Glutamatergic neuron (in vitro differentiated cells): ENCODE measurements around the gene LRRC47. TPM values are rescaled to one million over a fixed set of nuclear protein-coding genes. Genes with fewer than 3 reads are reported as not detected.

ENCODE experiments used
- DNase-seq: peaks from one replicate; pipeline ENCODE4 v3.0.0; 2022
- H3K27ac Mint-ChIP-seq: one replicate; pipeline ENCODE4 v1.8.0; 2020; ENCODE audit warnings: mild to moderate bottlenecking, mixed read lengths, inconsistent platforms; ENCODE audit not compliant: unreplicated experiment
- H3K27me3 Mint-ChIP-seq: one replicate; pipeline ENCODE4 v1.8.0; 2020; ENCODE audit warnings: mild to moderate bottlenecking, moderate library complexity, mixed read lengths, inconsistent platforms; ENCODE audit not compliant: unreplicated experiment
- H3K36me3 Mint-ChIP-seq: one replicate; pipeline ENCODE4 v1.8.0; 2020; ENCODE audit warnings: mild to moderate bottlenecking, mixed read lengths, inconsistent platforms; ENCODE audit not compliant: unreplicated experiment
- H3K4me1 Mint-ChIP-seq: one replicate; pipeline ENCODE4 v1.8.0; 2020; ENCODE audit warnings: mild to moderate bottlenecking, low read depth, mixed read lengths, inconsistent platforms; ENCODE audit not compliant: unreplicated experiment
- H3K4me3 Mint-ChIP-seq: one replicate; pipeline ENCODE4 v1.8.0; 2020; ENCODE audit warnings: mild to moderate bottlenecking, mixed read lengths, inconsistent platforms; ENCODE audit not compliant: unreplicated experiment
- H3K9me3 Mint-ChIP-seq: one replicate; pipeline ENCODE4 v1.8.0; 2020; ENCODE audit warnings: mild to moderate bottlenecking, moderate library complexity, mixed read lengths, inconsistent platforms; ENCODE audit not compliant: unreplicated experiment
- total RNA-seq: library from RNA; stranded (reverse); fragmentation: NEBNext Ultra II Directional; extraction: Animal tissue kit (Norgen Biotek cat#: 25700); gene quantifications from one replicate; pipeline ENCODE4 v1.2.1, GENCODE V29; 2021; ENCODE audit not compliant: unreplicated experiment
- TF ChIP-seq, protein P1 (sequence below): fragments of 200-600 bp; sonication (generic); IDR thresholded peaks from one replicate; pipeline ENCODE4 v1.5.0; 2021; ENCODE audit not compliant: partially characterized antibody, unreplicated experiment

Gene LRRC47
- total RNA-seq, 1 donor from 2014 or later: 79.7 TPM

DNA sequence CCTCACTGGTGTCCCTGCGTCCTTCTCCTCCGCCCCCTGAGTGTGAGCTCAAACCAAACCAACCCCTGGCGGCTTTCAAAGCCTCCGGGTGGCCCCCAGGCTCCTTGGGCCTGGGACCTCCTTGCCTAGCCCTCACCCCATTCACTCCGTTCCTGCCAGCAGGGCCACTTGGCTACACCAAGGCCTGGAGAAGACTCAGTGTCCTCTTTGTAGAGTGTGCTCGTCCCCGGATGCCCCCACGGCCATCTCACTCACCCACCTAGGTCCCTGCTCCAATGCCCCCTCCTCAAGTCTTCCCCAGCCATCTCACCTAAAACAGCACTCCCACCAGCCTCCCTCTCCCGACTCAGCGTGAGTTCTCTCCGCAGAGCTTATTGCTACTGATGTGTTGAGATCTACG, 51.2 kb downstream of the LRRC47 start:
- H3K27me3 Mint-ChIP-seq: peaks cover 4% of the 10 kb centered on the region
- peak overlapping the region; percentile 41 for H3K27ac Mint-ChIP-seq
- no peak for DNase-seq
- no peaks in the 10 kb centered on the region for H3K36me3 Mint-ChIP-seq
- peaks cover 11% of the 10 kb centered on the region for H3K4me1 Mint-ChIP-seq
- TF ChIP-seq, protein P1, sequence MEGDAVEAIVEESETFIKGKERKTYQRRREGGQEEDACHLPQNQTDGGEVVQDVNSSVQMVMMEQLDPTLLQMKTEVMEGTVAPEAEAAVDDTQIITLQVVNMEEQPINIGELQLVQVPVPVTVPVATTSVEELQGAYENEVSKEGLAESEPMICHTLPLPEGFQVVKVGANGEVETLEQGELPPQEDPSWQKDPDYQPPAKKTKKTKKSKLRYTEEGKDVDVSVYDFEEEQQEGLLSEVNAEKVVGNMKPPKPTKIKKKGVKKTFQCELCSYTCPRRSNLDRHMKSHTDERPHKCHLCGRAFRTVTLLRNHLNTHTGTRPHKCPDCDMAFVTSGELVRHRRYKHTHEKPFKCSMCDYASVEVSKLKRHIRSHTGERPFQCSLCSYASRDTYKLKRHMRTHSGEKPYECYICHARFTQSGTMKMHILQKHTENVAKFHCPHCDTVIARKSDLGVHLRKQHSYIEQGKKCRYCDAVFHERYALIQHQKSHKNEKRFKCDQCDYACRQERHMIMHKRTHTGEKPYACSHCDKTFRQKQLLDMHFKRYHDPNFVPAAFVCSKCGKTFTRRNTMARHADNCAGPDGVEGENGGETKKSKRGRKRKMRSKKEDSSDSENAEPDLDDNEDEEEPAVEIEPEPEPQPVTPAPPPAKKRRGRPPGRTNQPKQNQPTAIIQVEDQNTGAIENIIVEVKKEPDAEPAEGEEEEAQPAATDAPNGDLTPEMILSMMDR: no peak
- H3K9me3 Mint-ChIP-seq: peaks cover 6% of the 10 kb centered on the region
- peak overlapping the region; percentile 93 for H3K4me3 Mint-ChIP-seq

DNA sequence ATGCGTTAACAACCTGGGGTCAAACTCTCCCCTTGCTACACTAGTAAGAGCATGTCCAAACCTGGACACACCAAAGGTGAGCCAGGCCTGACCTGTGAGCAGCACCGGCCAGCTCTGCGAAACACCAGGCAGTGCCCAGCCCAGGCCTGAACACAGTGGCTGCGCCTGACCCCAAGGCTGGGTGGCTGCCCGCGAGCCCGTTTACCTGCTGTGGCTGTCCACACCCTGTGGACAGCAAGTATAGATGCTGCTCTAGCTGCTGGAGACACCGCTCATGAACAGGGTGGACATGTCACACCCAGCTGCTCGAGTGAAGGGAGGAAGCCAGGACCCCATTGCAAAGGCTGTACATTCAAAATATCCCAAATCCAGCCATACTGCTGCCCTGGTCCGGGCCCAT, 51.7 kb downstream of the LRRC47 start:
- DNase-seq: no peak
- Mint-ChIP-seq H3K4me1 (peaks cover 11% of the 10 kb centered on the region), H3K27me3 (peaks cover 4% of the 10 kb centered on the region), H3K9me3 (peaks cover 6% of the 10 kb centered on the region), H3K36me3 (no peaks in the 10 kb centered on the region), H3K27ac (no peak overlapping the region), H3K4me3 (no peak overlapping the region)
- TF ChIP-seq, protein P1: no peak

DNA sequence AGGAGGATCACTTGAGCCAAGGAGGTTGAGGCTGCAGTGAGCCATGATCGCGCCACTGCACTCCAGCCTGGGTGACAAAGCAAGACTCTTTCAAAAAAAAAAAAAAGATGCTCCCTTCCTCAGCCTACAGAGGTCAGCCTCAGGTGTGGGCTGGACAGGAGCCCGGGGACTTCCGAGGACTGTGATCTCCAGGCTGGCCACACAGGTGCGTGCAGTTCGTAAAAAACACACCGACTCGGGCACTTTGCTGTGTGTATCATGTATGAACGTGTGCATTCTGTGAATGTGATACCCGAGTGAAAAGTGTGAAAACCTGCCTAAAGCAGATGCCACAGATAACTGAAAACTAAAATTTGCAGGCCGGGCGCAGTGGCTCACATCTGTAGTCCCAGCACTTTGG, 52.5 kb downstream of the LRRC47 start:
- DNase-seq: no peak
- peaks cover 4% of the 10 kb centered on the region for H3K27me3 Mint-ChIP-seq
- no peak overlapping the region for H3K27ac Mint-ChIP-seq
- TF ChIP-seq, protein P1: no peak
- H3K4me3 Mint-ChIP-seq: no peak overlapping the region
- H3K9me3 Mint-ChIP-seq: peaks cover 4% of the 10 kb centered on the region
- H3K4me1 Mint-ChIP-seq: peaks cover 11% of the 10 kb centered on the region
- no peaks in the 10 kb centered on the region for H3K36me3 Mint-ChIP-seq

DNA sequence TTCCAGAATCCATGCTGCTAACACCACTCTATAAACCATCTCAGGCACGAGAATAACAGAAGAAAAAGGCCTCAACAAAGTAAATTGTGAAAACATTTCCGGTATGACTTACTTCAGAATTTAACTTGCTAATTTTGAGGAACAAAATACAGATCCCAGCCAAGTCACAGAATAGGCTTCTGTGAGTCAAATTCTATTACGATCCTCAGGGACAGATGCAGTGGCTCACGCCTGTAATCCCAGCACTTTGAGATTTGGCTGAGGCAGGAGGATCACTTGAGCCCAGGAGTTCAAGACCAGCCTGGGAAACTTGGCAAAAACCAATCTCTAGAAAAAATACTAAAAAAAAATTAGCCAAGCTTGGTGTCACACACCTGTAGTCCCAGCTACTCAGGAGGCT, 52.9 kb downstream of the LRRC47 start:
- peaks cover 11% of the 10 kb centered on the region for H3K4me1 Mint-ChIP-seq
- no peaks in the 10 kb centered on the region for H3K36me3 Mint-ChIP-seq
- peaks cover 4% of the 10 kb centered on the region for H3K9me3 Mint-ChIP-seq
- H3K27ac Mint-ChIP-seq: no peak overlapping the region
- DNase-seq: no peak
- peak overlapping the region; percentile 2 for H3K4me3 Mint-ChIP-seq
- peaks cover 4% of the 10 kb centered on the region for H3K27me3 Mint-ChIP-seq
- TF ChIP-seq, protein P1: no peak

DNA sequence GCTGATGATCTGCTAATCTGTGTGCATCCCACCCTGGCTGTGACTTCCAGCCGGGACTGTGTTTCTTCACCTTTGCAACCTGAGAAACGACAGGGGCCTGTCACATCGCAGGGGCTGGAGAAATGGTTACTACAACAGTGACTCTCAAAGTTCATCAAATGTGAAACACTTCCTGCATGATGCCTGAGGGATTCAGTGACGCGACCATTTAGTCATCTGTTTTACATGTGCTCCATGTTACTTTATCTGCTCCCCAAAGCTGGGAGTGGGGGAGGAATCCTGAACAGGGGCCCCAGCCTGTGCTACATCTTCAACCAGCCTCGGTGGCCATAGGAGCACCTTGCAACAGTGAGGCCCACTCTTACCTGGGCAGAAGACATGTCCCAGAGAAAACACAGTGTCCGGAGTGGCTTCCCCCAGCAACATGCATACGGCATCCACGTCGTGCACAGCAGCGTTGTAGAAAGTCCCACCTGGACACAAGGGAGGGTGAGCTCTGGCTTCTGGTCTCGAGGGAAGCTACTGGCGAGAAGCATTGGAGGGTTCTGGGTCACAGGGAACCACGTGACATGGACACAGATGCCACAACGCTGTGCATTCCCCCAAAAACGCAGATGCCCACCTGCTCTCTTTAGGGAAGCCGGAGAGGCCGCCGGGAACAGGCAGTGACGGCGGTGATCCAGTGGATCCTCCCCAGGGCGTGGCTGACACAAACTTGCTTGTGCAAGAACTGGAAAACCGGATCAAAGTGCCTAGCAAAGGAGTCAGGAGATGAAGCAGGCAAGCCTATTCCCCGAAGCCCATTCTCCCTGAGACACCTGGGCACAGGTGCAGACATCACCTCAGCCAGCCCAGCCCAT, 53.6 kb downstream of the LRRC47 start:
- DNase-seq: no peak
- TF ChIP-seq, protein P1: no peak
- H3K36me3 Mint-ChIP-seq: no peaks in the 10 kb centered on the region
- H3K27ac Mint-ChIP-seq: no peak overlapping the region
- no peak overlapping the region for H3K4me3 Mint-ChIP-seq
- peaks cover 4% of the 10 kb centered on the region for H3K27me3 Mint-ChIP-seq
- H3K4me1 Mint-ChIP-seq: peaks cover 11% of the 10 kb centered on the region
- H3K9me3 Mint-ChIP-seq: peaks cover 4% of the 10 kb centered on the region
